GM10248 (cell line): ENCODE results near the gene OTOP3.
"Not testable (repeated sequence)": the region's sequence is repeated elsewhere in the genome, so short reads cannot be mapped to it uniquely, and the experiment has no call there.

ENCODE experiments used
- CTCF ChIA-PET: fragments of 300-600 bp; sonication (Branson Sonifier 250); formaldehyde crosslinking; extraction: SDS; loops from one replicate; lab custom pipeline; 2021; ENCODE audit warnings: antibody characterized with exemption; lab: Yijun Ruan, JAX
- POLR2A ChIA-PET: fragments of 350-650 bp; sonication (Branson Sonifier 250); formaldehyde crosslinking; extraction: SDS; loops from one replicate; lab custom pipeline; 2020; ENCODE audit warnings: antibody characterized with exemption; lab: Yijun Ruan, JAX
- DNase-seq: peaks from one replicate; pipeline ENCODE4 v3.0.0; 2012; ENCODE audit errors: extremely low spot score
- CTCF ChIP-seq: IDR thresholded peaks from 2 replicates; pipeline ENCODE4 v1.5.1; 2012; ENCODE audit warnings: mild to moderate bottlenecking, low read depth; ENCODE audit errors: extremely low read depth, missing control alignments, control extremely low read depth

The OTOP3 gene

GRCh38 chr17:74964246-74964761, 28.6 kb downstream of the OTOP3 start:
- ChIA-PET CTCF (interaction anchor here (0.9 to 16.9 kb wide), 7 partner anchors 10 to 237 kb away, joined by 3 to 390 read pairs (median 138); partner anchors contain the start of genes HID1, MRPL58, OTOP2 and OTOP3), POLR2A (no interaction called here)
- no peak for TF ChIP-seq CTCF
- no peak for DNase-seq

GRCh38 chr17:74964988-74965622, 29.4 kb downstream of the OTOP3 start:
- no peak for TF ChIP-seq CTCF
- no peak for DNase-seq
- ChIA-PET POLR2A (no interaction called here), CTCF (interaction anchor here (1.2 to 16.9 kb wide), 4 partner anchors 10 to 236 kb away, joined by 3 to 390 read pairs (median 131); partner anchors contain the start of genes CDR2L, HID1, OTOP2 and OTOP3)

GRCh38 chr17:74968361-74968780, 32.7 kb downstream of the OTOP3 start:
- no peak for DNase-seq
- ChIA-PET POLR2A (interaction anchor here (0.6 kb wide), 1 partner anchor 1377 kb away, joined by 4 read pairs; no protein-coding TSS in a partner anchor), CTCF (interaction anchor here (0.9 to 12.8 kb wide), 6 partner anchors 6 to 233 kb away, joined by 3 to 148 read pairs (median 13); partner anchors contain the start of gene MRPL58)
- no peak for TF ChIP-seq CTCF

GRCh38 chr17:74969501-74969900, 33.8 kb downstream of the OTOP3 start:
- CTCF ChIA-PET, result interaction anchor here (0.9 to 12.8 kb wide), 6 partner anchors 7 to 232 kb away, joined by 3 to 148 read pairs (median 13); partner anchors contain the start of gene MRPL58
- POLR2A ChIA-PET, DNase-seq: not testable (repeated sequence)

- no peak for DNase-seq
- TF ChIP-seq CTCF, result no peak
- ChIA-PET CTCF (interaction anchor here (1.2 to 12.8 kb wide), 6 partner anchors 8 to 231 kb away, joined by 3 to 148 read pairs (median 22); no protein-coding TSS in a partner anchor), POLR2A (no interaction called here)
Measured at GRCh38 chr17:74970395-74970794, 34.7 kb downstream of the OTOP3 start.

- TF ChIP-seq CTCF, result no peak
- no peak for DNase-seq
- ChIA-PET CTCF (interaction anchor here (0.6 to 12.8 kb wide), 8 partner anchors 9 to 230 kb away, joined by 3 to 148 read pairs (median 4); partner anchors contain the start of gene NT5C), POLR2A (no interaction called here)
Measured at GRCh38 chr17:74971069-74971841, 35.6 kb downstream of the OTOP3 start.

GRCh38 chr17:74971842-74972106, 36.1 kb downstream of the OTOP3 start:
- no peak for TF ChIP-seq CTCF
- ChIA-PET POLR2A (no interaction called here), CTCF (interaction anchor here (0.6 to 12.8 kb wide), 9 partner anchors 9 to 229 kb away, joined by 3 to 148 read pairs (median 3); partner anchors contain the start of gene NT5C)
- DNase-seq, result no peak
